Heart left ventricle (tissue), 16 donors: ENCODE measurements around the gene LIAS. TPM values are rescaled to one million over a fixed set of nuclear protein-coding genes. Genes with fewer than 3 reads are reported as not detected.
A peak's percentile ranks its signal among the peaks of the same experiment; 100 is the strongest.

Experiments
- ATAC-seq, 4 donors: fragments of 200-7000 bp; cut with Tn5 transposase; one replicate each; pipeline ENCODE4 v1.9.1; 2020 to 2022; ENCODE audit warnings: moderate library complexity in 4 of 4, mild to moderate bottlenecking in 3 of 4, moderate number of reproducible peaks in 1 of 4
- DNase-seq, 5 donors: peaks; one replicate each; pipeline ENCODE4 v3.0.0-alpha.2; 2020
- H3K27ac ChIP-seq, 12 donors: fragments of 200-600 bp; sonication (generic) in 4 of 12; one replicate each; pipeline versions ENCODE4 v1.5.0 to v1.8.0; 2016 to 2022; ENCODE audit warnings: mild to moderate bottlenecking in 2 of 12
- H3K27me3 ChIP-seq, 9 donors: fragments of 200-600 bp; sonication (generic) in 2 of 9; one replicate each; pipeline versions ENCODE4 v1.5.1 to v1.8.0; 2016 to 2022; ENCODE audit warnings: mild to moderate bottlenecking in 3 of 9
- H3K36me3 ChIP-seq, 9 donors: fragments of 200-600 bp; sonication (generic) in 2 of 9; one replicate each; pipeline versions ENCODE4 v1.5.0 to v1.8.0; 2018 to 2022; ENCODE audit warnings: mild to moderate bottlenecking in 2 of 9
- H3K4me1 ChIP-seq, 12 donors: fragments of 200-600 bp; sonication (generic) in 4 of 12; one replicate each; pipeline versions ENCODE4 v1.5.0 to v1.8.0; 2016 to 2022; ENCODE audit warnings: mild to moderate bottlenecking in 3 of 12
- H3K4me3 ChIP-seq, 12 donors: fragments of 200-600 bp; sonication (generic) in 4 of 12; one replicate each; pipeline versions ENCODE4 v1.5.0 to v1.8.0; 2017 to 2022; ENCODE audit warnings: mild to moderate bottlenecking in 9 of 12, moderate library complexity in 4 of 12
- H3K9me3 ChIP-seq, 12 donors: fragments of 200-600 bp; sonication (generic) in 4 of 12; one replicate each; pipeline versions ENCODE4 v1.5.0 to v1.8.0; 2016 to 2022; ENCODE audit warnings: mild to moderate bottlenecking in 1 of 12
- POLR2A ChIP-seq, 2 donors: fragments of 450-650 bp; IDR thresholded peaks; one replicate each; pipeline ENCODE4 v1.6.1; 2017; ENCODE audit warnings: antibody characterized with exemption in 2 of 2, mild to moderate bottlenecking in 2 of 2, moderate library complexity in 2 of 2
- WGBS, 4 donors: extraction: QIAGEN DNeasy Blood & Tissue Kit in 2 of 4; methylation state at CpG; one replicate each; pipeline versions ENCODE4 v1.1.5 to v1.1.7; 2013 to 2018; 5-methylcytosine and 5-hydroxymethylcytosine counted together
- intact Hi-C, 10 donors: fragments of 100-400 bp; cut with DNase I; formaldehyde crosslinking; loops; one replicate each; pipeline versions ENCODE4 v1.11.1 to v1.14.2; 2022
- polyA plus RNA-seq, 2 donors: library from polyadenylated mRNA; stranded (reverse); fragments of 200-250 nt; gene quantifications; one replicate each; pipeline ENCODE4 v1.2.3, GENCODE V29; 2013
- total RNA-seq, 9 donors: library from RNA; depleted of rRNA in 2 of 9; stranded (reverse); fragments of >200 nt in 2 of 9; fragmentation: NEBNext Ultra II Directional in 3 of 9; extraction: Animal tissue kit (Norgen Biotek cat#: 25700) in 3 of 9; gene quantifications; one replicate each; pipeline versions ENCODE4 v1.1.0 to v1.2.4, GENCODE V29; 2016 to 2023
- TF ChIP-seq, protein P1 (sequence below), 12 donors: fragments of 200-600 bp; sonication (generic) in 4 of 12; IDR thresholded peaks; one replicate each; pipeline versions ENCODE4 v1.5.0 to v1.8.0; 2018 to 2022; ENCODE audit warnings: antibody characterized with exemption in 12 of 12, mild to moderate bottlenecking in 5 of 12
- donor health status: ischemic (EF 13 %, LVEDD 7.1; RV severe dilation, severe dysfunction).
- donor health status: healthy with polysubstance abuse.
- donor health status: DM: no; HTN: yes; CAD: no.
- donor health status: DM: no; HTN: no; CAD: no.
- donor health status: ischemic (EF 25% LVEDD 6.9; RV normal size, moderate dysfunction).
- donor health status: ischemic (EF 25% LVEDD 5.7; RV mildly dilated, moderate dysfunction).
- donor health status: healthy.
- donor health status: DM: yes; HTN: yes; CAD: no.
- donor health status: ischemic (EF 35%, LVEDD 5.7; RV mildly dilated, moderate dysfunction).
- donor health status: nonischemic (EF 11% LVEDD 7.7; RV severe dilation, severe dysfunction).
- donor health status: DM: yes; HTN: yes; CAD: no.
- donor health status: PGD.
- donor health status: ischemic (EF 29% LVEDD 5.4; RV normal size, mild dysfunction).
- donor health status: nonischemic (EF 23%, LVEDD 6.1; RV moderate dilation, normal function).

Gene LIAS
- total and polyA plus RNA-seq, 11 donors = 15.8 to 34.4 (median 20.2) TPM

GRCh38 chr4:39525822-39526690 lies 67.2 kb downstream of the LIAS start:
- intact Hi-C loops = loop anchor here (2.0 to 10.0 kb wide), 11 partner anchors 67 to 529 kb away; partner anchors contain the start of genes SMIM14 (in 8 of the 10), PDS5A (in 6 of the 10), LIAS (in 3 of the 10) and RPL9 (in 3 of the 10)
- H3K36me3 ChIP-seq = peaks cover 0 to 4% (median 0%) of the 10 kb centered on the region in 9 donors
- no peaks in the 10 kb centered on the region for H3K27me3 ChIP-seq
- peak overlapping the region; percentile 54 to 97 (median 76) for H3K4me3 ChIP-seq
- peak overlapping the region; percentile 87 to 97 (median 95) for H3K27ac ChIP-seq
- H3K4me1 ChIP-seq = peaks cover 0 to 36% (median 17%) of the 10 kb centered on the region in 12 donors
- ATAC-seq = no peak
- WGBS, 4 donors = 26 to 30% (median 28%) methylated on average over 9 of the region's 9 CpGs
- H3K9me3 ChIP-seq = peaks cover 0 to 6% (median 0%) of the 10 kb centered on the region in 12 donors
- TF ChIP-seq, protein P1, sequence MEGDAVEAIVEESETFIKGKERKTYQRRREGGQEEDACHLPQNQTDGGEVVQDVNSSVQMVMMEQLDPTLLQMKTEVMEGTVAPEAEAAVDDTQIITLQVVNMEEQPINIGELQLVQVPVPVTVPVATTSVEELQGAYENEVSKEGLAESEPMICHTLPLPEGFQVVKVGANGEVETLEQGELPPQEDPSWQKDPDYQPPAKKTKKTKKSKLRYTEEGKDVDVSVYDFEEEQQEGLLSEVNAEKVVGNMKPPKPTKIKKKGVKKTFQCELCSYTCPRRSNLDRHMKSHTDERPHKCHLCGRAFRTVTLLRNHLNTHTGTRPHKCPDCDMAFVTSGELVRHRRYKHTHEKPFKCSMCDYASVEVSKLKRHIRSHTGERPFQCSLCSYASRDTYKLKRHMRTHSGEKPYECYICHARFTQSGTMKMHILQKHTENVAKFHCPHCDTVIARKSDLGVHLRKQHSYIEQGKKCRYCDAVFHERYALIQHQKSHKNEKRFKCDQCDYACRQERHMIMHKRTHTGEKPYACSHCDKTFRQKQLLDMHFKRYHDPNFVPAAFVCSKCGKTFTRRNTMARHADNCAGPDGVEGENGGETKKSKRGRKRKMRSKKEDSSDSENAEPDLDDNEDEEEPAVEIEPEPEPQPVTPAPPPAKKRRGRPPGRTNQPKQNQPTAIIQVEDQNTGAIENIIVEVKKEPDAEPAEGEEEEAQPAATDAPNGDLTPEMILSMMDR (IDR thresholded peaks at IDR 0.05) = no peak
- no peak for DNase-seq

- DNase-seq = no peak
Measured at GRCh38 chr4:39526765-39527295, 68.0 kb downstream of the LIAS start.

DNA sequence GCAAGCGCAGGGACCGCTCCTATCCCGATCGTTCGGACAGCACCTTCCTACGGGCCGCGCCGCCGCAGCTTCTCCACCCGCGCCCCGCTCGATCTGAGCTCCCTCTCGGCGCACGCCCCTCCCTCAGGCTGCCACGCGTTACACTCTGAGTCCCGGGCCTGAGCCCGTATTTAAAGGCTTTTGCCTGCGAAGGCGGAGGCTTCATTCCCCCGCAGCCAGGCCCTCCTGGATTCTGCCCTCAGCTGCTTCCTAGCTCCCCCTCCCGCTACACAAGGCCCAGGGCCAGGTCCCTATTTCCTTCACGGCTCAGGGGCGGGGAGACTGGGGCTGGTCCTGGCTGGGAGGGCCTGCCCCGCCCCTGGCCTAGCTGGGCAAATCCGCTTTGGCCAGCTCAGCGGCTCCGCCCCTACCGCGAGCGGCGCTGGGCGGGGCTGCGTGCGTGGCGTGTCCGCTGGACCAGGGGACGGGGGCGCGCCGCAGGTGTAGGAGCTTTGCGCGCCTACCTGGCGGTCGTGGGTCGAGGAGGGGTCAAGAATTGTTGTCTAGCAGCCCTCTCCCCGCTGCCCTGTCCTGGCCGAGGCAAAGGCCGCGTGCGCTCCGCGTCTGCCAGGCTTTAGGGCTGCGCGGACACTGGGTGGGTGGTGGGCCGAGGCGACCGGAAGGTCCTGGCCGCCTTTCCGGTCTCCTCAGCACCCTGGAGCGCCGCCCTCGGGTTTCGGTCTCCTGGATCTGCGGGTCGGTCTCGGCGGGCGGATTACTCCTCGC lies 68.6 kb downstream of the LIAS start, which contains the start of gene UGDH:
UGDH (minus strand) TSS at position 144 of the 765 bp plus-strand sequence. CDS start 5,927 bp downstream, outside the sequence.
- DNase-seq = peak; percentile 96 to 99 (median 98)
- WGBS, 4 donors = 0 to 2% (median 0%) methylated on average over 13 to 73 of the region's 73 CpGs

More at GRCh38 chr4:39526765-39527295, 68.0 kb downstream of the LIAS start:
- TF ChIP-seq POLR2A (IDR thresholded peaks at IDR 0.05) = no peak
- TF ChIP-seq, protein P1 (IDR thresholded peaks at IDR 0.05) = no peak
- H3K4me1 ChIP-seq = peaks cover 0 to 36% (median 17%) of the 10 kb centered on the region in 12 donors
- H3K27ac ChIP-seq = peak overlapping the region; percentile 87 to 97 (median 95)
- WGBS, 4 donors = 0 to 1% (median 0%) methylated on average over 21 to 33 of the region's 33 CpGs
- H3K9me3 ChIP-seq = peaks cover 0 to 6% (median 0%) of the 10 kb centered on the region in 12 donors
- no peaks in the 10 kb centered on the region for H3K27me3 ChIP-seq
- ATAC-seq = no peak
- intact Hi-C loops = loop anchor here (1.0 to 10.0 kb wide), 13 partner anchors 68 to 528 kb away; partner anchors contain the start of genes SMIM14 (in 8 of the 10), PDS5A (in 6 of the 10), LIAS (in 3 of the 10) and RPL9 (in 3 of the 10)
- H3K36me3 ChIP-seq = peaks cover 0 to 10% (median 0%) of the 10 kb centered on the region in 9 donors
- peak overlapping the region; percentile 54 to 97 (median 76) for H3K4me3 ChIP-seq

More for the DNA sequence above, 68.6 kb downstream of the LIAS start, which contains the start of gene UGDH:
- Histone ChIP-seq H3K9me3 (peaks cover 0 to 6% (median 0%) of the 10 kb centered on the region in 12 donors), H3K27ac (peak within 1 kb of the TSS; percentile 87 to 97 (median 95)), H3K27me3 (no peaks in the 10 kb centered on the region), H3K4me3 (peak within 1 kb of the TSS; percentile 54 to 97 (median 76)), H3K36me3 (peaks cover 0 to 16% (median 2%) of the 10 kb centered on the region in 9 donors), H3K4me1 (peaks cover 0 to 30% (median 17%) of the 10 kb centered on the region in 12 donors)
- TF ChIP-seq, protein P1 (IDR thresholded peaks at IDR 0.05) = peak in 4 of 12 donors; percentile 4 to 41 (median 28)
- peak; percentile 62 to 94 for TF ChIP-seq POLR2A (IDR thresholded peaks at IDR 0.05)
- ATAC-seq = peak; percentile 98 to 99 (median 99)
- intact Hi-C loops = loop anchor here (1.0 to 10.0 kb wide), 13 partner anchors 69 to 527 kb away; partner anchors contain the start of genes SMIM14 (in 8 of the 10), PDS5A (in 6 of the 10), LIAS (in 3 of the 10) and RPL9 (in 3 of the 10)
